Measurements from ENCODE around the gene GAST. TPM values are rescaled to one million over a fixed set of nuclear protein-coding genes. Genes with fewer than 3 reads are reported as not detected.

Gene GAST
- total and polyA plus RNA-seq, 2 of the 13 experiments (the other 11 are each of a cell fraction or from before 2014, with no cell fraction given) = 0.32 to 0.42 TPM

GRCh38 chr17:41665566-41666236 is 46.4 kb upstream of the GAST start (continued):
- TF ChIP-seq ZBTB40 (IDR thresholded peaks at IDR 0.05) = no peak
- peak; percentile 45; the same call in 1 of the 2 replicates for TF ChIP-seq ZBTB40 (CRISPR knock-in tag; IDR thresholded peaks at IDR 0.05)
- TF ChIP-seq NFYB (CRISPR knock-in tag; IDR thresholded peaks at IDR 0.05) = no peak; the same call in 1 of the 2 replicates
- peak; percentile 9; the same call in 1 of the 2 replicates for TF ChIP-seq GMEB2 (CRISPR knock-in tag; IDR thresholded peaks at IDR 0.05; ENCODE audit: low read depth)
- peak; percentile 53 for TF ChIP-seq ELF3 (CRISPR knock-in tag; IDR thresholded peaks at IDR 0.05)
- TF ChIP-seq ZNF253 (CRISPR knock-in tag; IDR thresholded peaks at IDR 0.05; ENCODE audit: borderline replicate concordance) = no peak
- no peak for TF ChIP-seq ZNF576 (CRISPR knock-in tag; IDR thresholded peaks at IDR 0.05)
- no peak for TF ChIP-seq ZNF136 (CRISPR knock-in tag; IDR thresholded peaks at IDR 0.05; ENCODE audit: low read depth)
- TF ChIP-seq NCOA5 (CRISPR knock-in tag; IDR thresholded peaks at IDR 0.05) = no peak
- no peak for TF ChIP-seq ZNF142 (CRISPR knock-in tag; IDR thresholded peaks at IDR 0.05)
- TF ChIP-seq NAIF1 (CRISPR knock-in tag; IDR thresholded peaks at IDR 0.05; ENCODE audit: borderline replicate concordance) = no peak
- TF ChIP-seq HDAC6 (IDR thresholded peaks at IDR 0.05; ENCODE audit: low read depth, low read length) = no peak

Measured in HepG2 (cell line).